ENCODE data around the gene FAM83F.
"Not testable (repeated sequence)": the region's sequence is repeated elsewhere in the genome, so short reads cannot be mapped to it uniquely, and the experiment has no call there.

Gene FAM83F

DNA sequence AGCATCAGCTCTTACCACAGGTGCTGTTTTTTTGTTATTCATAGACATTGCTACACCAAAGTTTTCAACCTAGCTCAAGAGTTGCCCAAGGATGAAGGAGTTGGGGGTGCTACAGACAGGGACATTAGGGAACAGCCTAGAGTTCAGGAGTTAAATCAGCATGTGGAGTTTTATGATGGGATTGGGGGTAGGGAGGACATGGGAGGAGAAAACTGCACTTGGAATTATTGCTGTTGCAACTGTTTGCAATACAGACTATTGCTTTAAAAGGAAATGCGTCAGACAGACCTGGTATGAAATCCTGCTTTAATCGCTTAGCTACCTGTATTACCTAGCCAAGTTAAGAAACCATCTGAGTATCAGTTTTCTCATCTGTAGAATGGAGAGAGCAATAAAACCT, 28.3 kb upstream of the FAM83F start:
- no peak for DNase-seq

DNA sequence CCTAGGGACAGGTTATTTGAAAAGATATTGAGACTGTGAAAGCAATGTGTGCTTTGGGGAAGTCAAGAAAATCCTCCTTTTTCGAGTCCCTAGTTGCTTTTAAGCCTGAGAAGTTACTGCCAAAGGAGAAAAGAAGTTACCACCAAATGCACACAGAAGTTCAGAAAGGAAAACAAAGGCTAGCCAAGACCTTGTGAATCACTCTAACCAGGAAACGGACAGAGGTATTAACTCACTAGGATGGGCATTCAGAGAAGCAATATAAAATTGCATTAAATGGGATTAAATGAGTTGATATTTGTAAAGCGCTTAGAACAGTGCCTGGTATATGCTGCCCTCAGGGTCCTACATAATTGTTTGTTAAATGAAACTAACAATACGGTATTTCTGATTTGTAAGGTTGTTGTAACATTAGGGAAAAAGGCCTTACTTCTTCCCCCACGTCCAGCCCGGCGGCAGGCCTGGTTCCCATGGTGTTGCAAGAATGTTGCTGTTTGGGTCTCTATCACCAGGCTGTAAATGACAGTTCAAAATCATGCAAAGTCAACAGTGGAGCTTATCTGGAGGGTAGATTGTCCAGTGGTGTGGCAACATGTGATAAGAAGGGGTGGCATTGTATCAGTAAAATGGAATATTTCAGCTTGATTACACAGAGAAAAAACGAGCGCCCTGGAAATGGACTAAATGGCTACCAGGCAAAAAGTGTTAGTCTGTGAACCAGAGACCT, 27.5 kb upstream of the FAM83F start:
- no peak for DNase-seq

DNA sequence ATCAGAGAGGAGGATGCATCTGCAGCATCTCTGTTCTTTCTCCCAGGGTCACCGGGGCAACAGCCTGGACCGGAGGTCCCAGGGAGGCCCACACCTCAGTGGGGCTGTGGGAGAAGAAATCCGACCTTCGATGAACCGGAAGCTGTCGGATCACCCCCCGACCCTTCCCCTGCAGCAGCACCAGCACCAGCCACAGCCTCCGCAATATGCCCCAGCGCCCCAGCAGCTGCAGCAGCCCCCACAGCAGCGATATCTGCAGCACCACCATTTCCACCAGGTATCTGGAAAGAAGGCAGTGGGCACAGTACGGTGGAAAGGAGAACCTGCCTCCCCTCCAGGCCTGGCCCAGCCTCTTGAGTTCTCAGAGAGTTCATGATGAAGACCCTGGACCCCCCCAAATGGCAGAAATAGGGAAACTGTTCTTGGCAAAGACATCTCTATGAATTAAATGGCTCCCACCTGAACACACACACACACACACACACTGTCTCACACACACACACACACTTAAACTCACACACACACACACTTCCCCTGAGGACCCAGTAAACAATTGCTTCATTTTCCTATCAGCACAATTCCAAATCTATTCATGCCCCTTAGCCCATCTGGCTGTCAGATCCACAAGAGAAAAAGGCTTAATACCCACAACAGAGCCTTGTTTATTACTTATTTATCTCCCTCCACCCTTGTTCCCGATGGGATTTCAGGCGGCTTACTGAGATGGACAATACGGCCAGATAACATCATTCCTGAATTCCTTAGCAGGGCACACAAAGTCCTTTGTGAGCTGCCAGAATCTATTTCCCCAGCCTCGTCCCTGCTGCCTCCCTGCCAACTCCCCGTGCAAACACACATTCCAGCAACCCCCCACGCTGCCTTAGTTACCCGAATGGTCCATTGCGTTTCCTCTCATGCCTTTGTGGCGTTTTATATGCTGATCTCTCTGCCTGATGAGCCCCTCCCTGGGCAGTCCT, 26.5 kb upstream of the FAM83F start:
- no peak for DNase-seq

DNA sequence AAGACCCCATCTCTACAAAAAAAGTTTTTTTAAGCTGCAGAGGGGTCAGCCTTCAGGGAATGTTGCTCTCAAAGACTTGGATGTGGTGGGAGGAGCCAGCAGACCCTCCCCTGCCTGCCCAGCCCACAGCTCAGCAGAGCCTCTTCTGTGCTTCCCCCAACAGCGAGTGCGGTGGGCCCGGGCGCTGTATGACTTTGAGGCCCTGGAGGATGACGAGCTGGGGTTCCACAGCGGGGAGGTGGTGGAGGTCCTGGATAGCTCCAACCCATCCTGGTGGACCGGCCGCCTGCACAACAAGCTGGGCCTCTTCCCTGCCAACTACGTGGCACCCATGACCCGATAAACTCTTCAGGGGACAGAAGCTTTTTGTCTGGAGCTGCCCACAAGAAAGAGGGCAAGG, 24.0 kb upstream of the FAM83F start:
- no peak for DNase-seq

DNA sequence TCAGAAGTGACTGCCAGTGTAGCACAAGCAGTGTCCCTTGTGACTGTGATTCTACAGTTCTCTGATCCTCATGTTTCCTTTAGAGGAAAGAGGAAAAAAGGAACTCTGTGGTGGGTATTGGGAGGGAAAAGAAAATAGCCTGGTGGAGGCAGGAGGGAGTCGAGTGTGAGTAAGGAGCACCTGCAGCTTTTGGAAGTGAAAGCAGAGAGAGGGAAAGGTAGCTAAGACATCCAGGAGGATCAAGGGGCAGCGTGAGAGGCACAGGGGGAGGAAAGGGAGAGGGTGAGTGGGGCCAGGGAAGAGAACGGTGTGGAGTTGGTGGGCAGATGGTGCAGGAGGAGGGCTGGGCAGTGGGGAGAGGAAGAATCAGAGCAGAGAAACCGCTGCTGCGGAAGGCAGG, 22.1 kb upstream of the FAM83F start:
- no peak for DNase-seq

GRCh38 chr22:39973656-39974055, 21.1 kb upstream of the FAM83F start:
- DNase-seq = no peak

DNA sequence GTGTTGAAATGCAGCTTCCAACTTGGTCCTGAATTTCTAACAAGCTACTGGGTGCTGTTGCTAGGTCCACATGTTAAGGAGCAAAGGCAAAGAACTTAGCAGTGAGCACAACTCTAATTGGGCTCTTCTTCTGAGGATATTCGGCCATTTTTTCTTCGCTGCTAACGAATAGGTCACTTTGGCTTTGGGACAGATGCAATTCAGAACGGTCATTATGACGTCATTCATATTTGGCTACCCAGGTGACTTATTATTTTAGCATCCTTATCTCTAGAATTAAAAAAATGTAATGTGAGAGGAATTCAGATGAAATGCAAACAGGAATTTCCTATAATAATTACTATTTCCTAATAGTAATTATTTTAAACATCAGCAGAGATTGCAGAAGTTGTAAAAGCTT, 20.7 kb upstream of the FAM83F start:
- no peak for DNase-seq

DNA sequence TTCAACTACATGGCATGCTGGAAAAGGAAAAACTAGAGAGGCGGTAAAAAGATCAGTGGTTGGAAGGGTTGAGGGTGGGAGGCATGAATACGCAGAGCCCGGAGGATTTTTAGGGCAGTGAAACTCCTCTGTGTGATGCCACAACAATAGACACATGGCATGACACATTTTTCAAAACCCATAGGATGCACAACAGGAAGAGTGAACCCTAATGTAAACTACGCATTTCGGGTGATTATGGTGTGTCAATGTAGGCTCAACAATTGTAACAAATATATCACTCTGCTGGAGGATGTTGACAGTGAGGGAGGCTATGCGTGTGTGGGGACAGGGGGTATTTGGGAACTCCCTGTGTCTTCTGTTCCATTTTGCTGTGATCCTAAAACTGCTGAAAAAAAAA, 15.7 kb upstream of the FAM83F start:
- DNase-seq = no peak

DNA sequence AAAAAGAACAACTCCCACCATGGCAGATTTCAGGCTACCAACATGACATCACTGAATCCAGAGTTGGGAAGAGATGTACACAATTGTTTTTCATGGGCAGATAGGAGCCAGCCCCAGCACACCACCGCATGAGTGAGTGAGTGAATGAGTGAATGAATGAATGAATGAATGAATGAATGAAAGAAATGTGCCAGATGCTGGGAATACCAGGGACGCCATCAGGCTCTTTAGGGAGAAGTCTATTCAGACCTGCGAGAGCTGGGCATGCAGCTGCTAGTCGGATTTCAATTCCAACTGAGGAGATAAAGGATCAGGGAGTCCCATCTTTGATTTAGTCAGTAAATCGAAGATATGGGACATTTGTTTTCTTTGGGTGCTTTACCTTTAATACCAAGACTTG, 15.3 kb upstream of the FAM83F start:
- DNase-seq = peak; percentile 22

GRCh38 chr22:39980596-39980995, 14.2 kb upstream of the FAM83F start:
- DNase-seq = peak; percentile 49

- no peak for DNase-seq
Measured at GRCh38 chr22:39983346-39983745, 11.4 kb upstream of the FAM83F start.

- no peak for DNase-seq
Measured at GRCh38 chr22:39984006-39984405, 10.7 kb upstream of the FAM83F start.

GRCh38 chr22:39984746-39985145, 10.0 kb upstream of the FAM83F start:
- no peak for DNase-seq

- DNase-seq = no peak
Measured at GRCh38 chr22:39985383-39986035, 9.2 kb upstream of the FAM83F start.

DNA sequence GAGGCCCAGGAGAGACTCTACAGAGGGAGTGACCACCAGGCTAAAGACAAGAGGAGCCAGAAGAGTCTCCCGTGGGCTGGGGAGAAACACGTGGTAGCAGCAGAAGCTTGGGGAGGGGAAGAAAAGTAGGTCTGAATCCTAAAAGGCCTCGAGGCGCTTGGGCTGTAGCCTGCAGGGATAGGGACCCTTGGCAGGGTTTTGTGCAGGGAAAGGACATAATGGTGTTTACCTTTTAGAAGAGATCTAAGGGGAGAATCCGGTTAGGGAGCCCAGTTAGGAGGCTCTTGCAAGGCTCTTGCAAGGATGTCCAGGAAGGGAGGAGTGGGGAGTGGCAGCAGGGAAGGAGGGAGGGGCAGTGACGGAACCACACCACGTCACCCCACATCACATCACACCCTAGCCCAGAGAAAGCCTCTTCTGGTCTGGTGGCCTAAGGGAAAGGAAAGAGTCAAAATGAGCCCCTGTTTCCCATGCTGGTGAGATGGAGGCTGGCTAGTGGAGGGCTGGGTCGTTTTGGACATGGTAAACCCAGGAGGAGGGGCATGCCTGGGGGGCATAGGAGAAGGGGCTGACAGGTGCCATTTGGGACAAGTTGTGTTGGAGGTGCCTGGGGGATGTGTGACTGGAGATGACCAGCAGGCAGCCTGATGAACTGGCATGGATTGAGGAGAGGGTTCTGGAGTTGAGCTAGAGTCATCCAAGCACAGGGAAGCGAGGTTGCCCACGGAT, 6.2 kb upstream of the FAM83F start:
- DNase-seq = no peak

- no peak for DNase-seq
Measured at GRCh38 chr22:39989633-39990032, 5.1 kb upstream of the FAM83F start.

GRCh38 chr22:39990686-39991085, 4.1 kb upstream of the FAM83F start:
- DNase-seq = no peak

DNA sequence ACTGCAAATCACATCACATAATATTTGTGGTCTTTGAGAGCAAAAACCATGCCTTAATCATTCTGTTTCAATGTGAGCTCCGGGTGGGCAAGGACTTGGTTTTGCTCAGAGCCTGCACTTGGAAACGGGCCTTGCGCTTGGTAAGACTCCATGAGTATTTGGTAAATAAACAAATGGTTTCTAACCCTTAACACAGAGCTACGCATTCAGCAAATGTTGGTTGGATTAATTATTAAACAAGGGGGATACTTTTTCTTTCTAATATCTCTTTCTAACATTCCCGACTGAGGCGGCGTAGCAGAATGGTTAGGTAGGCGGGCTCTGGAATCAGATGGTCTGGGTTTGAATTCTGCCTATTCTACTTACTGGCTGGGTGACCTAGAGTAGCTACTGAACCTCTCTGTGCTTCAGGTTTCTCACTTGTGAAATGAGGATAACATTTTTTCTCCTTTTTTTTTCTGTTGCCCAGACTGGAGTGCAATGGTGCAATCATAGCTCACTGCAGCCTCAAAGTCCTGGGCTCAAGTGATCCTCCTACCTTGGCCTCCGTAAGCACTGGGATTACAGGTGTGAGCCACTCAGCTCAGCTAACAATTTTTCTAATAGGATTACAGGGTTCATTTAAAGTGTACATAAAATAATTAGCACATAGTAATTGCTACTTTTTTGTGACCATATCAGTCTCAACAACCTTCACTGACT, 3.4 kb upstream of the FAM83F start:
- DNase-seq = no peak

DNA sequence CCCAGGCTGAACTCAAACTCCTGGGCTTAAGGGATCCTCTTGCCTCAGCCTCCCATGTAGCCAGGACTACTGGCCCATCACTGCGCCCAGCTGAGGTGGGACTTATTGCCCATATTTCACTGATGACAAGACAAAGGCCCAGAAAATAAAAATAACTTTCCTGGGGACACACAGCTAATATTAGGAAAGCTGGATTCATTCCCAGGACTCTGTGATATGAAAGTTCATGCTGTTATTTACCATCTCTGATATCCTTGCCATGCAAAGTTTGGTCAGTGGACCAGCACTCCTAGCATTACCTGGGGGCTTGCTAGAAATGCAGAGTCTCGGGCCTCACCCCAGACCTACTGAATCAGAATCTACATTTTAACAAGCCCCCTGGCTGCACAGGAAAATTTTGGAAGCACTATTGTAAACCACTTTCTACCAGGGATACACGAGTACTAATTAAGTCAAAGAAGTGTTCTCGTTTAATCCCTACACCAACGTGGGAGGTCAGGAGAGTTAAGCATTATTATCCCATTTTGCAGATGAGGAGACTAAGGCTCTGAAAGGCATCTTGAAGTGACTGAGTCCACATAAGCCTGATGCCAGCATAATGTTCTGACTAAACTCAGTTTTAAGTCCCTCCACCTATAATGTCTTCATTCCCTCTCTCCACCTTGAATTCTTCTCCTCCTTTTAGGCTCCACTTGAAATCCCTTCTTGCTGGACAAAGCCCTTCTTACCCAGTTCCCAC, 2.5 kb upstream of the FAM83F start:
- no peak for DNase-seq

DNA sequence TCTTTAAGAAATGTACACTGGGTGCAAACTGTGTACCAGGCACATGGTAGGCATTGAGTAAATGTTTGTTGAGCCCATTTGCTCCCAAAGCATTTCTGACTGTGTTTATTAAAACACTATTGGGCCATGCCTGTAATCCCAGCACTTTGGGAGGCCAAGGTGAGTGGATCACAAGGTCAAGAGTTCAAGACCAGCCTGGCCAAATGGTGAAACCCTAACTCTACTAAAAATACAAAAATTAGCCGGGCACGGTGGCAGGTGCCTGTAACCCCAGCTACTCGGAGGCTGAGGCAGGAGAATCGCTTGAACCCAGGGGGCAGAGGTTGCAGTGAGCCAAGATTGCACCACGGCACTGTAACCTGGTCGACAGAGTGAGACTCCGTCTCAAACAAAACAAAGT, 1.9 kb upstream of the FAM83F start:
- not testable (repeated sequence) for DNase-seq

DNA sequence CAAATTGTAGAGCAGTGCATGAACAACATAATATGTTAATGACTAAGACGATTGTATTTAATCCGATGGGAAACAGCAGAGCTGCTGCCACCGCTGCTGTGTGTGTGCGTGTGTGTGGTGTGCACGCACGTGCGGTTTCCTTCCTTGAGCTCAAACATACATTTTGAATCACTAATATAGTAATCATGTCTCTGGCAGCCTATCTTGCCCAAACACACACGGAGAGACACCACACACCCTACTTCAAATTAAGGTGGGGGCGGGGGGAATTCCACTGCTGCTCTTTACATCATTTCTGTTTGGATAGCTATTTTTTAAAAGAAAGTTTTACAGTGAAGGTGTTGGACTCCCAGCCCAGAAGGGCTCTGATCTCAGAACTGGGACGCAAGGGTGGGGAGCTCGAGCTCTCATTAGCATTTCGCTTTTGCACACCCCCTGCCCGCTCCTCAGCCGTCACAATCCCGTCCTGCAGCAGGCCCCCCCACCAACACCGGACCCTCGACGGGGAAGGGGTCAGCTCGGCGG, 651 bp upstream of the FAM83F start:
- DNase-seq = no peak

Data from islet precursor cell (in vitro differentiated cells).